Measurements from ENCODE around the gene LCE2D. TPM values are rescaled to one million over a fixed set of nuclear protein-coding genes. Genes with fewer than 3 reads are reported as not detected.

The LCE2D gene
- total RNA-seq, 1 donor, result not detected

DNA sequence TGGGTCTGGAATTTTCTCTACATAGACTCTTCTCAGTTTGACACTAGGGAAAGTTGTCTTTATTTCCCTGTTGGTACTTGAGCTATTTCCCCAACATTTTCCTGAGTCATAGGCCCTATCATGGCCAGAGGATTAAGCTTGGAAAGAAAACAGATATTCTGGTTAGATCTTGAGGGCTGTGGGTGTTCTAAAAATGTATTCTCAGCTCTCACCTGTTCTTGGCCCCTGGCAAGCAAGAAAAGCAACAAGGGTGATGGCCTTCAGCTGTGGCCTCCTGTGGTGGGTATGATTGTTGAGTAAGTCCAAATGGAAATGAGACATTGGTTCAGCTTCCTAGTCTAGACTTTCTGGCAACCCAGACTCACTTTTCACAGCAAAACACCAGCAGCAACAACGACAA is 22.8 kb upstream of the LCE2D start:
- TF ChIP-seq, protein P1, sequence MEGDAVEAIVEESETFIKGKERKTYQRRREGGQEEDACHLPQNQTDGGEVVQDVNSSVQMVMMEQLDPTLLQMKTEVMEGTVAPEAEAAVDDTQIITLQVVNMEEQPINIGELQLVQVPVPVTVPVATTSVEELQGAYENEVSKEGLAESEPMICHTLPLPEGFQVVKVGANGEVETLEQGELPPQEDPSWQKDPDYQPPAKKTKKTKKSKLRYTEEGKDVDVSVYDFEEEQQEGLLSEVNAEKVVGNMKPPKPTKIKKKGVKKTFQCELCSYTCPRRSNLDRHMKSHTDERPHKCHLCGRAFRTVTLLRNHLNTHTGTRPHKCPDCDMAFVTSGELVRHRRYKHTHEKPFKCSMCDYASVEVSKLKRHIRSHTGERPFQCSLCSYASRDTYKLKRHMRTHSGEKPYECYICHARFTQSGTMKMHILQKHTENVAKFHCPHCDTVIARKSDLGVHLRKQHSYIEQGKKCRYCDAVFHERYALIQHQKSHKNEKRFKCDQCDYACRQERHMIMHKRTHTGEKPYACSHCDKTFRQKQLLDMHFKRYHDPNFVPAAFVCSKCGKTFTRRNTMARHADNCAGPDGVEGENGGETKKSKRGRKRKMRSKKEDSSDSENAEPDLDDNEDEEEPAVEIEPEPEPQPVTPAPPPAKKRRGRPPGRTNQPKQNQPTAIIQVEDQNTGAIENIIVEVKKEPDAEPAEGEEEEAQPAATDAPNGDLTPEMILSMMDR (IDR thresholded peaks at IDR 0.05; ENCODE audit: insufficient read depth, low read depth, low read length), result no peak
- H3K4me3 ChIP-seq (ENCODE audit: low read depth, low read length), result no peak overlapping the region
- DNase-seq (ENCODE audit: low read depth), result no peak

DNA sequence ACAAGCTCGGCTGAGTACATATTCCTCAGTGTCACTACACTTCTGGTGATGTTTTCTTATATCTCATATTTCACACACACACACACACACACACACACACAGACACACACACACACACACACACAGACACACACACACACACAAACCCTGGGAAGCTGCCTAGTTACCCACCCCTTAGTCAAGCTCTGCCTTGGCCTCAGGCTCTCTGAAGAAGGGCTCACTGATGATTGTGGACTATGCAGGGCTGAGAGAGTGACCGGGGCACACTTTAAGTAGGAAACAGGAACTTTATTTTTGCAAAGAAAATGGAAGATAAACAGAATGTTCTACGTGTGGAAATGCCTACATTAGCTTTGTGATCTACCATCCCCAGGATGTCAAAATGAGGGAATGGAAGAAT is 19.2 kb upstream of the LCE2D start:
- TF ChIP-seq, protein P1 (IDR thresholded peaks at IDR 0.05; ENCODE audit: insufficient read depth, low read depth, low read length), result no peak
- no peak overlapping the region for H3K4me3 ChIP-seq (ENCODE audit: low read depth, low read length)
- DNase-seq (ENCODE audit: low read depth), result no peak

DNA sequence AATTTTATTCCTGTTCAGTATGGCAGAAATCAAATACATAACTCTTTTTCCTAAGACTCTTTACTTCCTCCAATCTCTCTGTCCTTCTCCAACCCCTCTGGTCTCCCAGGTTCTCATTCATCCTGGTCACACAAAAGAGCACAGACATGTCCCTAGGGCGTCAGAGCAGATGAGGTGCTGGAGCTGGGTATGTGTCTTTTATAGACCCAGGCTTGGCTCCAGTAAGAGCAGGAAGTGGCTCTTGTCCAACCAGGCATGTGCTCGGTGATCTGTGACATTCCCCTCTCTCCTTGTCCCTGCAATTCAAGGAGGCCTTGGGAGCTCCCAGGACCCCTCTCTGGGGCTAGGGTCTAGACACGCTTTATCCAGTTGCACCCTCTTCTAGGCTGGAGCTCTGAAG is 18.0 kb upstream of the LCE2D start:
- TF ChIP-seq, protein P1 (IDR thresholded peaks at IDR 0.05; ENCODE audit: insufficient read depth, low read depth, low read length), result no peak
- H3K4me3 ChIP-seq (ENCODE audit: low read depth, low read length), result no peak overlapping the region
- DNase-seq (ENCODE audit: low read depth), result no peak

DNA sequence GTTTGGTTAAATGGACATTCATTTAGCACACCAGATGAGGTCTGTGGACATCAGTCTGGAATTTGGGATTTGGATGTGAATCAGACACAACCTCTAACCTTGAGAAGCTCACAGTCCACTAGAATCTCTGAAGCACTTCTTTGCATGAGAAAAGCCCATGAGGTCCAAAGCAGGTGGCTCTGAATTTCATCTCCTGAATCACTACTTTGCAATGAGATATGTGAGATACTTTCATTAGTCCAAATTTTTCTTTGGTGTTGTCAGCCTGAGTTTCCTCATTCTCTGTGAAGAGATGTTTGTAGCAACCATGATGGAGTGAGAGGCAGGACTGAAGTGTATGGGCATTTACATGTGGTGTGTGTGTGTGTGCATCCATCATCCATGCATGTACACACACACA is 16.5 kb upstream of the LCE2D start:
- TF ChIP-seq, protein P1 (IDR thresholded peaks at IDR 0.05; ENCODE audit: insufficient read depth, low read depth, low read length), result no peak
- H3K4me3 ChIP-seq (ENCODE audit: low read depth, low read length), result no peak overlapping the region
- DNase-seq (ENCODE audit: low read depth), result no peak

DNA sequence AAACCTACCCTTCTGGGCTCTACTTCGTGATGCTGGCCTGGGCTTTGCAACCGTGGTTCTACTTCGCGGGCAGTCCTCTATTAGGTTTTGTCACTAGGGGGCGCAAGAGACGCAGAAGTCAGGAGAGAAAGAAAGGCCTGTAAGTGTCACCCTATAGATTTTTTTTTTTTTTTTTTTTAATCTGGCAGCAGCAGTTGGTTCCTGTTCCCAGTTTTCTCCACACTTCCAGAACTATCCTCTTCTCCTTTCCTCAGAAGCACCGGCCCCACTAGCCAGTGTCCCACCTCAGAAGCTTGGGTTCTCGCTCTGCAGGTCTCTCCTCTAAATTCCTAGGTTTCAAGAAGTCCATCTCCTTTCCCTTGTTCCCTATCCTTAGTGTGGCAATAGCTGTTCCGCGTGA is 9.1 kb upstream of the LCE2D start:
- peak; percentile 37 for DNase-seq (ENCODE audit: low read depth)
- no peak overlapping the region for H3K4me3 ChIP-seq (ENCODE audit: low read depth, low read length)
- TF ChIP-seq, protein P1 (IDR thresholded peaks at IDR 0.05; ENCODE audit: insufficient read depth, low read depth, low read length), result peak; percentile 63

DNA sequence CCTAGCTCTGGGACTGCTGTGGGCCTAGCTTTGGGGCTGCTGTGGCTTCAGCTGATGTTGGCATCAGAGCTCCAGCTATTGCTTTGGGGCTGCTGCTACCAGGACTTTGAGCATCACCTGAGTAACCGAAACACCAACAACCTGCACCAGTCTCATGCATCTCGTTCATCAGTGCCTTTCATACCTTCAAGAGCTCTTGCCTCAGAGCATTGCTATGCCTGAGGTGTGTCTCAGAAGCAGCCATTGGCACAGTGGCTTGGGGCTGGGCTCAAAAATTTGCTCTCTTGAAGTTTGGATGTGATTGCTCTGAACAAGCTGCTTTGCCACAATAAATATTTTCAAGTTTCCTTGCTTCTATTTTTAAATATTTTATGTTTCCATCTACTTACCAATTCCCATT is 6.7 kb upstream of the LCE2D start:
- DNase-seq (ENCODE audit: low read depth), result no peak
- H3K4me3 ChIP-seq (ENCODE audit: low read depth, low read length), result no peak overlapping the region
- TF ChIP-seq, protein P1 (IDR thresholded peaks at IDR 0.05; ENCODE audit: insufficient read depth, low read depth, low read length), result no peak

DNA sequence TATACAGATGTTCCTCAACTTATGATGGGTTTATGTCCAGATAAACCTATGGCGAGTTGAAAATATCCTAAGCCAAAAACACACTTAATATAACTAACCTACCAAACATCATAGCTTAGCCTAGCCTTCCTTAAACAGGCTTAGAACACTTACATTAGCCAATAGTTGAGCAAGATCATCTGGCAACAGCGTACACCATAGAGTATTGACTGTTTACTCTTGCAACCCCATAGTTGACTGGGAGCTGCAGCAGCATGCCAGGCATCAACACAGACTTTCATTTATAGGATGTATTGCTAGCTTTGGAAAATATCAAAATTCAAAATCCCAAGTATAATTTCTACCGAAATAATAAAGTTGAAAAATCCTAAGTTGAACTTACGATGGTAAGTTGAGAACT is 5.5 kb upstream of the LCE2D start:
- TF ChIP-seq, protein P1 (IDR thresholded peaks at IDR 0.05; ENCODE audit: insufficient read depth, low read depth, low read length), result no peak
- no peak overlapping the region for H3K4me3 ChIP-seq (ENCODE audit: low read depth, low read length)
- no peak for DNase-seq (ENCODE audit: low read depth)
